AG04450 (cell line): Measurements from ENCODE around the gene KMT2E. TPM values are rescaled to one million over a fixed set of nuclear protein-coding genes. Genes with fewer than 3 reads are reported as not detected.

Experiments
- CTCF ChIA-PET: fragments of 300-600, 350-600 bp; formaldehyde crosslinking; extraction: SDS; loops from one replicate; lab custom pipeline; 2022; ENCODE audit warnings: antibody characterized with exemption, inconsistent platforms; lab: Charles Lee
- POLR2A ChIA-PET: fragments of 350-600 bp; formaldehyde crosslinking; extraction: SDS; loops from one replicate; lab custom pipeline; 2021; ENCODE audit warnings: antibody characterized with exemption, inconsistent platforms; lab: Yijun Ruan, JAX
- DNase-seq: peaks from one replicate; pipeline ENCODE4 v3.0.0-alpha.2; 2011; ENCODE audit warnings: low read depth, low spot score
- H3K27ac ChIP-seq: one replicate; pipeline ENCODE4 v1.5.1; 2012; ENCODE audit warnings: low read depth, low read length, control low read depth
- H3K27me3 ChIP-seq: one replicate; pipeline ENCODE4 v1.6.0; 2012; ENCODE audit warnings: low read length; ENCODE audit not compliant: control insufficient read depth, insufficient read depth
- H3K4me3 ChIP-seq: 2 replicates; pipeline ENCODE4 v1.5.1; 2011; ENCODE audit warnings: mild to moderate bottlenecking, low read depth, low read length, control low read depth
- H3K9me3 ChIP-seq: 2 replicates; pipeline ENCODE4 v1.5.1; 2012; ENCODE audit warnings: low read length; ENCODE audit not compliant: control insufficient read depth, insufficient read depth
- polyA plus RNA-seq: library from polyadenylated mRNA; depleted of rRNA; stranded (reverse); fragments of >200 nt; gene quantifications from 2 replicates; pipeline ENCODE4 v1.2.3, GENCODE V29; 2011
- TF ChIP-seq, protein P1 (sequence below): IDR thresholded peaks from 2 replicates; pipeline ENCODE4 v1.5.1; 2011; ENCODE audit warnings: low read depth, low read length, control low read depth, inconsistent platforms

The KMT2E gene
- polyA plus RNA-seq, 1 experiment: 13.8 TPM

DNA sequence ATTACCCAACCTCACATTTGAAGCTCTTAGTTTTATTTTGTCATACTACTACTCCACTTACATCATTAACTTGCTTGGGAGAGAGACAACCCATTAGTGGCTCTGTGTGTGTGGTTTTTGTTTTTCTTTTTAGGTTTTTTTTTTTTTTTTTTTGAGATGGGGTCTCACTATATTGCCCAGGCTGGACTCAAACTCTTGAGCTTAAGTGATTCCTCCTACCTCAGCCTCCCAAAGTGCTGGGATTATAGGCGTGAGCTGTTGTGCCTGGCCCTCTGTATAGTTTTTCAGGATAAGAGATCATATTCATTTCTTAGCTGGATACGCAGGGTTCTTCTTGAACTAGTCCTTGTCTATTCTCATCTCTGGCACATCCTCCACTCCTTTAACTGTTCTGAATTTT is 41.1 kb downstream of the KMT2E start:
- H3K9me3 ChIP-seq: no peaks in the 10 kb centered on the region
- H3K27ac ChIP-seq: no peak overlapping the region
- no peak overlapping the region for H3K4me3 ChIP-seq
- DNase-seq: no peak
- H3K27me3 ChIP-seq: no peaks in the 10 kb centered on the region
- ChIA-PET POLR2A (no interaction called here), CTCF (interaction anchor here (0.5 to 1.5 kb wide), 2 partner anchors 24 to 75 kb away, joined by 3 read pairs; no protein-coding TSS in a partner anchor)
- TF ChIP-seq, protein P1, sequence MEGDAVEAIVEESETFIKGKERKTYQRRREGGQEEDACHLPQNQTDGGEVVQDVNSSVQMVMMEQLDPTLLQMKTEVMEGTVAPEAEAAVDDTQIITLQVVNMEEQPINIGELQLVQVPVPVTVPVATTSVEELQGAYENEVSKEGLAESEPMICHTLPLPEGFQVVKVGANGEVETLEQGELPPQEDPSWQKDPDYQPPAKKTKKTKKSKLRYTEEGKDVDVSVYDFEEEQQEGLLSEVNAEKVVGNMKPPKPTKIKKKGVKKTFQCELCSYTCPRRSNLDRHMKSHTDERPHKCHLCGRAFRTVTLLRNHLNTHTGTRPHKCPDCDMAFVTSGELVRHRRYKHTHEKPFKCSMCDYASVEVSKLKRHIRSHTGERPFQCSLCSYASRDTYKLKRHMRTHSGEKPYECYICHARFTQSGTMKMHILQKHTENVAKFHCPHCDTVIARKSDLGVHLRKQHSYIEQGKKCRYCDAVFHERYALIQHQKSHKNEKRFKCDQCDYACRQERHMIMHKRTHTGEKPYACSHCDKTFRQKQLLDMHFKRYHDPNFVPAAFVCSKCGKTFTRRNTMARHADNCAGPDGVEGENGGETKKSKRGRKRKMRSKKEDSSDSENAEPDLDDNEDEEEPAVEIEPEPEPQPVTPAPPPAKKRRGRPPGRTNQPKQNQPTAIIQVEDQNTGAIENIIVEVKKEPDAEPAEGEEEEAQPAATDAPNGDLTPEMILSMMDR: no peak

DNA sequence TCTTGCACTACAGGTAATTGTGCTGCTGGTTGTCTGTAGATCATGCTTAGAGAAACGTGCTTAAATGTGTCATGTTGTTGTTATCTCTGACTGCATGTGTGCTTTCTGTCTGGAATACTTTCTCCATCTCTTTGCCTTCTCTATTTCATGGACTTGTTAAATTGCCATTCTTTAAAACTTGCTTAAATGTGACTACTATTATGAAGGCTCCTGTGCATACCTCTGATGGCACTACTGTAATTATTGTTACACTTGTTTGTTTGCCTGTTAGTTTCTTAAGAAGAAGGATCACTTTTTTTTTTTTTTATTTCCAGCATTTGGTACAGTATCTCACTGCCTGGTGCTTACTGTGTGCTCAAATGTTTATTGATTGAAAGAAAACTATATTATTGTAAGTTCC is 41.6 kb downstream of the KMT2E start:
- no peak for DNase-seq
- no peak overlapping the region for H3K27ac ChIP-seq
- ChIA-PET POLR2A (no interaction called here), CTCF (interaction anchor here (1.5 kb wide), 1 partner anchor 75 kb away, joined by 3 read pairs; no protein-coding TSS in a partner anchor)
- no peaks in the 10 kb centered on the region for H3K27me3 ChIP-seq
- no peaks in the 10 kb centered on the region for H3K9me3 ChIP-seq
- H3K4me3 ChIP-seq: no peak overlapping the region
- TF ChIP-seq, protein P1: no peak

DNA sequence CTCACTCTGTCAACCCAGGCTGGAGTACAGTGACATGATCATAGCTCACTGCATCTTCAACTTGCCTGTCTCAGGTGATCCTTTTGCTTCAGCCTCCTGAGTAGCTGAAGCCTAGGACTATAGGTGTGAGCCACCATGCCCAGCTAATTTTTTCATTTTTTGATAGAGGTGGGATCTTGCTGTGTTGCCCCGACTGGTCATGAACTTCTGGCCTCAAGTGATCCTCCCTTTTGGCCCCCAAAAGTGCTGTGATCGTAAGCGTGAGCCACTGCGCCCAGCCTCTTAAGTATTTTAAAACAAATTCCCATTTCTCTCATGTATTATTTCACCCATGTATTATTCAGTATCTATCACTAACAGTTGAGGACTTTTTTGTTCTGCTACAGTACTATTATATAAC is 43.5 kb downstream of the KMT2E start:
- DNase-seq: no peak
- Histone ChIP-seq H3K27me3 (no peaks in the 10 kb centered on the region), H3K27ac (no peak overlapping the region), H3K4me3 (no peak overlapping the region), H3K9me3 (no peaks in the 10 kb centered on the region)
- ChIA-PET CTCF (no interaction called here), POLR2A (interaction anchor here (0.5 kb wide), 1 partner anchor 86 kb away, joined by 9 read pairs; no protein-coding TSS in a partner anchor)
- TF ChIP-seq, protein P1: no peak

DNA sequence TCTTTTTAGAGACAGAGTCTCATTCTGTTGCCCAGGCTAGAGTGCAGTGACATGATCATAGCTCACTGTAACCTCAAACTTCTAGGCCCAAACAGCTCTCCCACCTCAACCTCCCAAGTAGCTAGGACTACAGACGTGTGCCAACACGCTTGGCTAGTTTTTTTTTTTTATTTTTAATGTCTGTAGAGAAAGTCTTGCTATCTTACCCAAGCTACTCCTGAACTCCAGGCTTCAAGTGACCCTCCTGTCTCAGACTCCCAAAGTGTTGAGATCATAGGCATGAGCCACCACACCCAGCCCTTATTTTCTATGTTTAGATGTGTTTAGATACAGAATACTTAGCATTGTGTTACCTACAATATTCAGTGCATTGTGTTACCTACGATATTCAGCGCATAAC is 46.4 kb downstream of the KMT2E start:
- Histone ChIP-seq H3K9me3 (no peaks in the 10 kb centered on the region), H3K27ac (no peak overlapping the region), H3K27me3 (no peaks in the 10 kb centered on the region), H3K4me3 (no peak overlapping the region)
- TF ChIP-seq, protein P1: no peak
- ChIA-PET CTCF (interaction anchor here (0.7 kb wide), 1 partner anchor 97 kb away, joined by 3 read pairs; no protein-coding TSS in a partner anchor), POLR2A (no interaction called here)
- DNase-seq: no peak

DNA sequence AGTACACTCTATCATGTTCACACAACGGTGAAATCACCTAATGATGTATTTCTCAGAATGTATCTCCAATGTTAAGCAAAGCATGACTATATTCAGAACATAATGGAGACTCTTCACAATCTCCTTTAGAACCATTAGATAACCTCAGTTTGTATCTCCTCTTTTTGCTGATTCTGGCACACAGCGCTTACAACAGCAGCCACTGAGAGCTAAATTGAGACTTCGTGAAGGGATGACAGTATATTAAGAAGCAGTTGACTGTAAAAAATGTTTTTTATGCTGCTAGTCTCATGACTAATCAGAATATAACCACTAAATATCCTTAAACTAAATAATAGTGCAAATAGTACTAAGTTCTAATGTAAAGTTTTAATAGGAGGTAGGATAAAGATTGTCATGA is 46.9 kb downstream of the KMT2E start:
- Histone ChIP-seq H3K27ac (no peak overlapping the region), H3K4me3 (no peak overlapping the region), H3K9me3 (no peaks in the 10 kb centered on the region), H3K27me3 (no peaks in the 10 kb centered on the region)
- ChIA-PET POLR2A (no interaction called here), CTCF (interaction anchor here (0.6 kb wide), 1 partner anchor 277 kb away, joined by 4 read pairs; no protein-coding TSS in a partner anchor)
- TF ChIP-seq, protein P1: no peak
- no peak for DNase-seq
